Choroid plexus epithelial cell (primary cell): Measurements from ENCODE around the gene NAE1.

Experiments
- DNase-seq: peaks from one replicate; pipeline ENCODE4 v3.0.0-alpha.2; 2010; ENCODE audit warnings: low read depth
- H3K4me3 ChIP-seq: 2 replicates; pipeline ENCODE4 v1.5.1; 2011; ENCODE audit warnings: low read depth, mild to moderate bottlenecking, control low read depth, low read length, moderate library complexity
- TF ChIP-seq, protein P1 (sequence below): conservative IDR thresholded peaks from 2 replicates; pipeline ENCODE4 v1.5.1; 2011; ENCODE audit warnings: low read depth, mild to moderate bottlenecking, control low read depth, inconsistent platforms, low read length, moderate library complexity

The NAE1 gene

DNA sequence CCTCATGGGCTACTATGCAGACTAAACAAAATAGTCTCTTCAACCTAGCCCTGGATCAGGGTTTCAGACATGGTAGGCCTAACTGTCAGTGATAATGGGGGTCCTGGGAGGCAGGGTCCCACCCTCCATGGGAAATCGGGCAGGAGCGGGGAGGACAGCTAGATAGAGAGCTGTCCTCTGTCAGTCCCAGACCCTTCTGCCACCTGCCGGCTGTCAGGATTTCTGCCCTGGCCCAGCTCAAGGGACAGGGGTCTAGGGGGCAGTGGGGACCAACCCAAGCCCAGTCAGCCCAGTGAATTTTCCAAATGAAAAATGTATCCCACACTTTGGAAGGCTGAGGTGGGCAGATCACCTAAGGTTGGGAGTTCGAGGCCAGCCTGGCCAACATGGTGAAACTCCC lies 18.8 kb upstream of the NAE1 start:
- TF ChIP-seq, protein P1, sequence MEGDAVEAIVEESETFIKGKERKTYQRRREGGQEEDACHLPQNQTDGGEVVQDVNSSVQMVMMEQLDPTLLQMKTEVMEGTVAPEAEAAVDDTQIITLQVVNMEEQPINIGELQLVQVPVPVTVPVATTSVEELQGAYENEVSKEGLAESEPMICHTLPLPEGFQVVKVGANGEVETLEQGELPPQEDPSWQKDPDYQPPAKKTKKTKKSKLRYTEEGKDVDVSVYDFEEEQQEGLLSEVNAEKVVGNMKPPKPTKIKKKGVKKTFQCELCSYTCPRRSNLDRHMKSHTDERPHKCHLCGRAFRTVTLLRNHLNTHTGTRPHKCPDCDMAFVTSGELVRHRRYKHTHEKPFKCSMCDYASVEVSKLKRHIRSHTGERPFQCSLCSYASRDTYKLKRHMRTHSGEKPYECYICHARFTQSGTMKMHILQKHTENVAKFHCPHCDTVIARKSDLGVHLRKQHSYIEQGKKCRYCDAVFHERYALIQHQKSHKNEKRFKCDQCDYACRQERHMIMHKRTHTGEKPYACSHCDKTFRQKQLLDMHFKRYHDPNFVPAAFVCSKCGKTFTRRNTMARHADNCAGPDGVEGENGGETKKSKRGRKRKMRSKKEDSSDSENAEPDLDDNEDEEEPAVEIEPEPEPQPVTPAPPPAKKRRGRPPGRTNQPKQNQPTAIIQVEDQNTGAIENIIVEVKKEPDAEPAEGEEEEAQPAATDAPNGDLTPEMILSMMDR = peak; percentile 28
- H3K4me3 ChIP-seq = no peak overlapping the region
- no peak for DNase-seq

DNA sequence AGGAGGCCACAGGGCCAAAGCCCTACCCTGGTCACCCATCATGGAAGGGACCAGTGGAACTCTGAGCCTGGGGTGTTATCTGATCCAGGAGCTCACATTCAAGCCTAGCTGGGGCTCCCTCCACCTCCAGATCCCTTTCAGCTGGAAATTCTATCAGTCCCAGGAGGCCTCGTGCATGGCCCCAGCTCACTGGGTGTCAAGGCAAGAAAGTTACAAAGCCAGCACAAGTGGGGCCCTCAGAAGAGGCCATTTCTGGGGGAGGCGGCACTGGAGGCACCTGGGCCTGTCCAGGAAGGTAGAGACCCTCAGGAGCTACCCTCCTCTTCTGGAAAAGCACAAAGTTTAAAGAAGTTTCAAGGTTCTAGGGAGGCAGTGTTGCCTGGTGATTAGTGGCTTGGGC lies 18.2 kb upstream of the NAE1 start:
- TF ChIP-seq, protein P1 = no peak
- DNase-seq = no peak
- no peak overlapping the region for H3K4me3 ChIP-seq

DNA sequence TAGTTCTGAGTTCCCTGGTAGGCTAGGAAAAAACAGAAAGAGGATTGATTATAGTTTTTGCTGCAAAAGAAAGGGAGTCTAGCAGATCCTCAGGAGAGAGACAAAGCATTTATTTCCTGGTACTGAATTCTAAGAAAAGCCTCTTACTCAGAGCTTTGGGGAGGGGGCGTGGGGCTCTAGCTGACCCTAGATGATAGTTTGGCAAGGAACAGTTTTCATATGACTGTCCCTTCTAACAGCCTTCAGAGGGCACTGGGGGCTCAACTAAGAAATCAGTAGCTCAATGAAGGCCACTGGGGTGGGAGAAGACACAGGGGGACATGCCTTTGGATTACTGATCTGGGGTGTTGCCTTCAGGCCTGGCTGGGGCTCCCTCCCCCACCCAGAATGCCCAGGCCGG lies 17.4 kb upstream of the NAE1 start:
- no peak for DNase-seq
- no peak overlapping the region for H3K4me3 ChIP-seq

GRCh38 chr16:66847533-66848067 lies 16.8 kb upstream of the NAE1 start:
- TF ChIP-seq, protein P1 = no peak
- H3K4me3 ChIP-seq = no peak overlapping the region
- no peak for DNase-seq

More for the DNA sequence above, 17.4 kb upstream of the NAE1 start:
- TF ChIP-seq, protein P1 = no peak

DNA sequence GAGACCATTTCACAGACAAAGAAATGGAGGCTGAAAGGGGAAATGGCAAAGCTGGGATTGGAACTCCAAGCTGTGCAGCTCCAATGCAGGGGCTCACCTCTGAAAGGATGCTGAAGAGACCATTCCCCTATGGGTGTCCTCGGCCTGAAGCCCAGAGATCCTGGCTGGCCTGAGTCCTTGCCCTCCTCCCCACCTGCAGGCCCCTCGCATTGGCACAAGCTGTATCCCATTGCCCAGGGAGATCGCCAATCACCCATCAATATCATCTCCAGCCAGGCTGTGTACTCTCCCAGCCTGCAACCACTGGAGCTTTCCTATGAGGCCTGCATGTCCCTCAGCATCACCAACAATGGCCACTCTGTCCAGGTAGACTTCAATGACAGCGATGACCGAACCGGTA lies 16.1 kb upstream of the NAE1 start:
- DNase-seq = no peak
- TF ChIP-seq, protein P1 = no peak
- no peak overlapping the region for H3K4me3 ChIP-seq

DNA sequence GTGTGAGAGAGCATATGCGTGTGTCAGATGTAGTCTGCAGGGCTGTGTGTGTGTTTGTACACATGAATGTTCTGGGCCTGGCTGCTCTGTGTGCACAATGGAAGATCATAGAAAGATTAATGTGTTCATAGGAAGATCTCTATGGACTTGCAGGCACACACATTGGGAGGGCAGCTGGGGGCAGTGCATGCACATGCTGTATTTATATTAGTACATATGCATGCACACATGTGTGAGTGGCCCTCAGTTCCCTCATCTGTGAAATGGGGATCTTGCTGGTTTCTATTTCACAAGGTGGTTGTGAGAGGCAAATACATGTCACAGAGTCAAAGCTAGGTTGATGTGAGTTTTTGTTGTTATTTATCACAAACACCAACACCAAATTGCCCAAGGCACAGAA lies 15.5 kb upstream of the NAE1 start:
- no peak for DNase-seq
- no peak overlapping the region for H3K4me3 ChIP-seq
- TF ChIP-seq, protein P1 = no peak

GRCh38 chr16:66845791-66846221 lies 15.0 kb upstream of the NAE1 start:
- TF ChIP-seq, protein P1 = no peak
- DNase-seq = no peak

More at GRCh38 chr16:66845791-66846221, 15.0 kb upstream of the NAE1 start:
- H3K4me3 ChIP-seq = no peak overlapping the region
